Smooth muscle cell of trachea (primary cell): ENCODE data around the gene CPA3. TPM values are rescaled to one million over a fixed set of nuclear protein-coding genes. Genes with fewer than 3 reads are reported as not detected.

Experiments
- total RNA-seq: library from RNA; depleted of rRNA; stranded (reverse); fragments of >200 nt; gene quantifications from 2 replicates; pipeline ENCODE4 v1.2.1, GENCODE V29; 2014

The CPA3 gene, protein sequence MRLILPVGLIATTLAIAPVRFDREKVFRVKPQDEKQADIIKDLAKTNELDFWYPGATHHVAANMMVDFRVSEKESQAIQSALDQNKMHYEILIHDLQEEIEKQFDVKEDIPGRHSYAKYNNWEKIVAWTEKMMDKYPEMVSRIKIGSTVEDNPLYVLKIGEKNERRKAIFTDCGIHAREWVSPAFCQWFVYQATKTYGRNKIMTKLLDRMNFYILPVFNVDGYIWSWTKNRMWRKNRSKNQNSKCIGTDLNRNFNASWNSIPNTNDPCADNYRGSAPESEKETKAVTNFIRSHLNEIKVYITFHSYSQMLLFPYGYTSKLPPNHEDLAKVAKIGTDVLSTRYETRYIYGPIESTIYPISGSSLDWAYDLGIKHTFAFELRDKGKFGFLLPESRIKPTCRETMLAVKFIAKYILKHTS
- not detected in 2 replicates for total RNA-seq

GRCh38 chr3:148865049-148865448 is at the start of gene CPA3:
Gene CPA3 (plus strand): TSS chr3:148865296. CDS start chr3:148865308, 12 bp downstream.

GRCh38 chr3:148827585-148827984 is 37.5 kb upstream of the CPA3 start, which contains the start of gene CPB1:
Gene CPB1 (plus strand): TSS chr3:148827811. CDS start chr3:148827824, 13 bp downstream.

Other genes starting within 250 kb of the CPA3 start
- 2.3 and 3.3 TPM in 2 replicates for gene AGTR1, start 167.4 kb upstream of the CPA3 start, total RNA-seq
- not detected in 2 replicates for gene CPB1, start 37.5 kb upstream of the CPA3 start, total RNA-seq
- gene GYG1, start 126.2 kb downstream of the CPA3 start, total RNA-seq = 47.6 and 50.3 TPM in 2 replicates
- 41.7 and 58.0 TPM in 2 replicates for gene HLTF, start 221.2 kb downstream of the CPA3 start, total RNA-seq